ENCODE measurements around the gene RARA.

The RARA gene

GRCh38 chr17:40352237-40352778, 43.3 kb downstream of the RARA start:
- in situ Hi-C loops (cut with MboI; ENCODE audit: low sequenced_read_pairs), result loop anchor here (5.0 kb wide), 1 partner anchor 50 kb away; no protein-coding TSS in a partner anchor

DNA sequence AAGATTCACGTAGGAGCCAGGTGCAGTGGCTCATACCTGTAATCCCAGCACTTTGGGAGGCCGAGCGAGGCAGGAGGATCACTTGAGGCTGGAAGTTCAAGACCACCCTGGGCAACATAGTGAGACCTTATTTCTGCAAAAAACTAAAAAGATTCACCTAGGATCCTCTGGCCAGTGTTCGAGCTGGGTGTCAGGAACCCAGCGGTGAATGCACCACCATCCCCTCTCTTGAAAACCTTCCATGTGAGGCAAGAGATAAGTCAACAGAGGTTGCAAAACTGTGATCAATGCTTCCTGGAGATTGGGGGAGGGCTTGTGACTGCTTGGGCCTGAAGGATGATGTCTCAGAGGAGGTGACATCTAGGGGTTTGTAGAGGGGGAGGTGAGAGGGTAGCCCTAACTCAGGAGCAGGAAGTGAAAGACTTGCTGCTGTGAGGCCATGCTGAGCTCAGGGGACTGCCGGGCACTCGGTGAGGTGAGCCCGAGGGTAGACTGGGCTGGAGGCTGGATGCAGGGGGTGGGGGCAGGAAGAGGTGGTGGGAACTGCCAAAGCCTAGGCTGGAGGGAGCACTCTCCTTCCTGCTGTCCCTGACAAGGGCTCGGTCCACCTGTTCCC, 43.9 kb downstream of the RARA start:
- in situ Hi-C loops (cut with MboI; ENCODE audit: low sequenced_read_pairs), result loop anchor here (5.0 kb wide), 1 partner anchor 51 kb away; no protein-coding TSS in a partner anchor

DNA sequence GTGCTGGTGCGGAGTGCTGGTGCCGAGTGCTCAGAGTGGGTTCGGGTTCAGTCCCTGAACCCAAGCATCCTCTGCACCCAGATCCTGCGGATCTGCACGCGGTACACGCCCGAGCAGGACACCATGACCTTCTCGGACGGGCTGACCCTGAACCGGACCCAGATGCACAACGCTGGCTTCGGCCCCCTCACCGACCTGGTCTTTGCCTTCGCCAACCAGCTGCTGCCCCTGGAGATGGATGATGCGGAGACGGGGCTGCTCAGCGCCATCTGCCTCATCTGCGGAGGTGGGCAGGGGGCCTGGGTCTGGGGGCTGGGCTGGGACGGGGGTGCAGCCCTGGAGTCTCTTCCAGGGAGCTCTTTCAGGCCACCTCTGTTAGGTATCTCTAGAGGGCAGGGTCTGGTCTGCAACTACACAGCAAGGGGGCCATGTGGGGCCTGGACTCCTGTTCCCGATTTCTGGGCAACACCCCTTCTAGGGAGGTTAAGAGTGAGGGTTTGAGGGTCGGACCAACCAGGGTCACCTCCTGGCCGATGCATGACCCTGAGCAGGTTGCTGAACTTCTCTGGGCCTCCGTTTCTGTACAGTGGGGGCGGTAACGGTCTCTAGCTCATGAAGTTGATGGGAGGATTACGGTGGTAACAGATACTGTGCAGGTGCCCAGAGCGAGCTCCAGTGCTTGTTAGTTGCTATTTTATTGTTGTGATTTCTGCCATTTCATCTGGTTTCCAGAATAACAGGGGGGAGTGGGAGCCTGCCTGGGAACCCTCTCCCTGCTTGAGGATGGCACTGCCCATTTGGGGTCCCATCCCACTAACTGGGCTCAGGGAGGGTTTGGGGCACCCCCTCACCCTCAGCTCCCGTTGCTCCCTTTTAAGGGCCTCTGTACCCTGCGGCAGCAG, 45.5 kb downstream of the RARA start:
- in situ Hi-C loops (cut with MboI; ENCODE audit: low sequenced_read_pairs), result loop anchor here (5.0 kb wide), 1 partner anchor 52 kb away; no protein-coding TSS in a partner anchor

GRCh38 chr17:40355123-40355803, 46.3 kb downstream of the RARA start:
- in situ Hi-C loops (cut with MboI; ENCODE audit: low sequenced_read_pairs), result no loop called here

DNA sequence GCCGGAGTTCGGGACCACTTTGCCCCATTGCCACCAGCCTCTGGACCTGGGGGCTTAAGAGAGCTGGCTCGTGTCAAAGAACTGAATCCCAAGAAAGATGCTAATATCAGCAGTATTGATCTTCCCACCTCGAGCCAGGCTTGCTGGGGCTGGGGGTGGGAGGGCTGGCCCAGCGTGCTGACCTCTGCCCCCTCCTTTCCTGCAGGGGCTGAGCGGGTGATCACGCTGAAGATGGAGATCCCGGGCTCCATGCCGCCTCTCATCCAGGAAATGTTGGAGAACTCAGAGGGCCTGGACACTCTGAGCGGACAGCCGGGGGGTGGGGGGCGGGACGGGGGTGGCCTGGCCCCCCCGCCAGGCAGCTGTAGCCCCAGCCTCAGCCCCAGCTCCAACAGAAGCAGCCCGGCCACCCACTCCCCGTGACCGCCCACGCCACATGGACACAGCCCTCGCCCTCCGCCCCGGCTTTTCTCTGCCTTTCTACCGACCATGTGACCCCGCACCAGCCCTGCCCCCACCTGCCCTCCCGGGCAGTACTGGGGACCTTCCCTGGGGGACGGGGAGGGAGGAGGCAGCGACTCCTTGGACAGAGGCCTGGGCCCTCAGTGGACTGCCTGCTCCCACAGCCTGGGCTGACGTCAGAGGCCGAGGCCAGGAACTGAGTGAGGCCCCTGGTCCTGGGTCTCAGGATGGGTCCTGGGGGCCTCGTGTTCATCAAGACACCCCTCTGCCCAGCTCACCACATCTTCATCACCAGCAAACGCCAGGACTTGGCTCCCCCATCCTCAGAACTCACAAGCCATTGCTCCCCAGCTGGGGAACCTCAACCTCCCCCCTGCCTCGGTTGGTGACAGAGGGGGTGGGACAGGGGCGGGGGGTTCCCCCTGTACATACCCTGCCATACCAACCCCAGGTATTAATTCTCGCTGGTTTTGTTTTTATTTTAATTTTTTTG, 47.1 kb downstream of the RARA start:
- in situ Hi-C loops (cut with MboI; ENCODE audit: low sequenced_read_pairs), result no loop called here

DNA sequence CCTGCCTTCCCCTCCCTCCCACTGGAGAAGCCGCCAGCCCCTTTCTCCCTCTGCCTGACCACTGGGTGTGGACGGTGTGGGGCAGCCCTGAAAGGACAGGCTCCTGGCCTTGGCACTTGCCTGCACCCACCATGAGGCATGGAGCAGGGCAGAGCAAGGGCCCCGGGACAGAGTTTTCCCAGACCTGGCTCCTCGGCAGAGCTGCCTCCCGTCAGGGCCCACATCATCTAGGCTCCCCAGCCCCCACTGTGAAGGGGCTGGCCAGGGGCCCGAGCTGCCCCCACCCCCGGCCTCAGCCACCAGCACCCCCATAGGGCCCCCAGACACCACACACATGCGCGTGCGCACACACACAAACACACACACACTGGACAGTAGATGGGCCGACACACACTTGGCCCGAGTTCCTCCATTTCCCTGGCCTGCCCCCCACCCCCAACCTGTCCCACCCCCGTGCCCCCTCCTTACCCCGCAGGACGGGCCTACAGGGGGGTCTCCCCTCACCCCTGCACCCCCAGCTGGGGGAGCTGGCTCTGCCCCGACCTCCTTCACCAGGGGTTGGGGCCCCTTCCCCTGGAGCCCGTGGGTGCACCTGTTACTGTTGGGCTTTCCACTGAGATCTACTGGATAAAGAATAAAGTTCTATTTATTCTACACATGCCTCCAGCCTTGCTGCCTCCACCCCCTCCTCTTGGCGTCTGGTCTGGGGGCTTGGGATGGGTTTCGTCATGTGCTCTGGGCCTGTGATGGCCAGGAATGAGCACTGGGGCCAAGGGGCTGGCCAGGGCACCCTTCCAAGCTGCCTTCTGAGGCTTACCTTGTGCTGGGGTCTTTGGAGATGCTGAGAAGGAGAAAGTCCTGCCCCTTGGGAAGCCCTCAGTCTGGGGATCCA, 48.3 kb downstream of the RARA start:
- in situ Hi-C loops (cut with MboI; ENCODE audit: low sequenced_read_pairs), result no loop called here

GRCh38 chr17:40358323-40359038, 49.5 kb downstream of the RARA start:
- in situ Hi-C loops (cut with MboI; ENCODE audit: low sequenced_read_pairs), result no loop called here

- in situ Hi-C loops (cut with MboI; ENCODE audit: low sequenced_read_pairs), result loop anchor here (10.0 kb wide), 1 partner anchor 175 kb away; no protein-coding TSS in a partner anchor
These were observed 51.1 kb downstream of the RARA start for GRCh38 chr17:40360091-40360490.

GRCh38 chr17:40361063-40361924, 52.3 kb downstream of the RARA start:
- in situ Hi-C loops (cut with MboI; ENCODE audit: low sequenced_read_pairs), result loop anchor here (10.0 kb wide), 1 partner anchor 174 kb away; no protein-coding TSS in a partner anchor

- in situ Hi-C loops (cut with MboI; ENCODE audit: low sequenced_read_pairs), result loop anchor here (10.0 kb wide), 1 partner anchor 173 kb away; no protein-coding TSS in a partner anchor
These were observed 53.1 kb downstream of the RARA start for GRCh38 chr17:40361925-40362695.

- in situ Hi-C loops (cut with MboI; ENCODE audit: low sequenced_read_pairs), result loop anchor here (10.0 kb wide), 1 partner anchor 172 kb away; no protein-coding TSS in a partner anchor
These were observed 53.7 kb downstream of the RARA start for GRCh38 chr17:40362696-40363110.

DNA sequence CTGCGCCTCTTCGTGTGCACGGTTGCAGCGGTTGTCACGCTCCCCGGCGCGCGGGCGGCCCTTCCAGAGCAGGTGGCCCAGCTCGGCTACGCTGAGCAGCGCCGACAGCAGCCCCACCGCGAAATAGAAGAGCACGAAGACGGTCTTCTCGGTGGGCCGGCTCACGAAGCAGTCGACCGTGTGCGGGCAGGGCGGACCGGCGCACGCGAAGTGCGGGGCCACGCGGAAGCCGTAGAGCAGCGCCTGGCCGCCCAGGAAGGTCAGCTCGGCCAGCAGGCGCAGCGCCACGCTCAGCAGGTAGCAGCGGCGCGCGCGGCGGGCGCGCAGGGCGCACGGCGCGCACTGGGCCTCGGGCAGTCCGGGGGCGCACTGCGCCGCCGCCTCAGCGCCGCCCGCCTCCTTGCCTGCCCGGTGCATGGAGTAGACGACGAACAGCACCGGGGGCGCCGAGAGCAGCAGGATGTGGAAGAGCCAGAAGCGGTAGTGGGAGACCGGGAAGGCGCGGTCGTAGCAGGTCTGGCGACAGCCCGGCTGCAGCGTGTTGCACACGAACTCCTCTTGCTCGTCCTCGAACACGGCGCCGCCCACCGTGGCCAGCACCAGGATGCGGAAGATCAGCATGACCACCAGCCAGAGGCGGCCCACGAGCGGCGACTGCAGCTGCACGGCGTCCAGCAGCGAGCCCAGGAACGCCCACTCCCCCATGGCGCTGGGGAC, 54.3 kb downstream of the RARA start:
- in situ Hi-C loops (cut with MboI; ENCODE audit: low sequenced_read_pairs), result loop anchor here (10.0 kb wide), 1 partner anchor 172 kb away; no protein-coding TSS in a partner anchor

DNA sequence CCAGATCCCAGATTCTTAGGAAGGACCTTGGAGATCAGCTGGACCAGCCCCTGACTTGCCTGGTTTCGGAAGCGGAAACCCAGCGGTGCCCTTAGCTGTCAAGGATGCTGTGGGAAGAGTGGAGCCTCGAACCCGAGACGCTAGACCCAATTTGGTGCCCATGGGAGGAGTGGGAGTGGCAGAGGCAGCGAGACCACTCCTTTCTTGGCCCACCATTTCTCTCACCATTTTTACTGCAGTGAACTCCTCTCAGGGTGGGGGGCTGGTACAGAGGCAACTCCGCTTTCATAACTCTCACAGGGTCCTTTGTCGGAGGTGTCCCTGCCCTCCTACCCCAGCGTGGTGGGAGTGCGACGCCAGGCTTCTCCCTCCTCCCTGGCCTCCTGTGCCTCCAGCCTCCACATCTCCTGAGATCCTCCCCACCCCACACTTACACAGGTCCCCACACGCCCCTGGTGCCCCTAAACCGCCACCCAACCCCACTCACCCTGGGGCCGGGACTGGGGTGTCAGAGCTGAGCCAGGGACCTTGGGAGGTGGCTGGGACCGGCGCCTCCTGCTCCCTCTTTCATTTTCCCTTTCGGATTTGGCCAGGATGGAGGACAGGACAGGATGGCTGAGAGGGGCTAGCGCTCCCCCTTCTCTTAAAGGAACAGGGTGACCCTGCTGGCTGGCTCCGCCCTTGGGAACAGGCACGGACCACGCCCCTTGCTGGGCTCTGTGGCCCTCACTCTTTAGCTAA, 55.3 kb downstream of the RARA start, which contains the start of gene GJD3:
Gene GJD3 (minus strand): TSS at position 617 of the 741 bp plus-strand sequence. CDS start 922 bp downstream, outside the sequence.
- in situ Hi-C loops (cut with MboI; ENCODE audit: low sequenced_read_pairs), result loop anchor here (10.0 kb wide), 1 partner anchor 171 kb away; no protein-coding TSS in a partner anchor

DNA sequence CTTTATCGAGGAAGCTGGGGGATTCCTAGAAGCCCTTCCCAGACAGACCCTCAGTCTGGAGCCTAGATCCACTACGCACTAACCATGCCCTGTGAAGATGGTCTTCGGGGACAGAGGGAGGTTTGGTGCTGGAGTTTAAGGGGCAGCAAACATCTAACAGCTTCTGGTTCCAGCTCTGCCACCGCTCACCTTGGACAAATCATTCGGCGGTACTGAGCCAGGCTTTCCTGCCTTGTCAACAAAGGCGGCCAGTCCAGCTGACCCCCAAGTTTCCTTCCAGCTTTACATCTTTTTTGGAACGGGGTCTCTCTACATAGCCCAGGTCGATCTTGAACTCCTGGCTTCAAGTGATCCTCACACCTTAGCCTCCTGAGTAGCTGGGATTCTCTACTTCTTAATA, 55.9 kb downstream of the RARA start:
- in situ Hi-C loops (cut with MboI; ENCODE audit: low sequenced_read_pairs), result loop anchor here (10.0 kb wide), 1 partner anchor 170 kb away; no protein-coding TSS in a partner anchor
